Measurements from ENCODE around the gene PDE6B. TPM values are rescaled to one million over a fixed set of nuclear protein-coding genes. Genes with fewer than 3 reads are reported as not detected.

Gene PDE6B
- total RNA-seq, 1 donor from 2014 or later, result 12.2 TPM

GRCh38 chr4:626201-627091 lies 1.1 kb downstream of the PDE6B start:
- Mint-ChIP-seq H3K4me3 (no peak overlapping the region), H3K27me3 (peaks cover 16% of the 10 kb centered on the region), H3K9me3 (no peaks in the 10 kb centered on the region), H3K4me1 (ENCODE audit: unreplicated experiment) (peaks cover 4% of the 10 kb centered on the region), H3K36me3 (no peaks in the 10 kb centered on the region), H3K27ac (no peak overlapping the region)
- no peak for TF ChIP-seq CTCF (conservative IDR thresholded peaks at IDR 0.05)
- no peak for DNase-seq (ENCODE audit: extremely low spot score, unreplicated experiment)

- Mint-ChIP-seq H3K27me3 (peaks cover 12% of the 10 kb centered on the region), H3K9me3 (no peaks in the 10 kb centered on the region), H3K4me1 (ENCODE audit: unreplicated experiment) (peaks cover 4% of the 10 kb centered on the region), H3K27ac (no peak overlapping the region), H3K36me3 (no peaks in the 10 kb centered on the region), H3K4me3 (no peak overlapping the region)
- TF ChIP-seq CTCF (conservative IDR thresholded peaks at IDR 0.05), result no peak
- DNase-seq (ENCODE audit: extremely low spot score, unreplicated experiment), result no peak
Observed at GRCh38 chr4:627347-628125, 2.2 kb downstream of the PDE6B start.

- Mint-ChIP-seq H3K4me3 (no peak overlapping the region), H3K4me1 (ENCODE audit: unreplicated experiment) (peaks cover 4% of the 10 kb centered on the region), H3K27me3 (peaks cover 9% of the 10 kb centered on the region), H3K27ac (no peak overlapping the region), H3K9me3 (no peaks in the 10 kb centered on the region), H3K36me3 (no peaks in the 10 kb centered on the region)
- no peak for DNase-seq (ENCODE audit: extremely low spot score, unreplicated experiment)
- no peak for TF ChIP-seq CTCF (conservative IDR thresholded peaks at IDR 0.05)
Observed at GRCh38 chr4:628311-628741, 3.0 kb downstream of the PDE6B start.

- no peak overlapping the region for H3K4me3 Mint-ChIP-seq
- TF ChIP-seq CTCF (conservative IDR thresholded peaks at IDR 0.05), result no peak
- H3K27me3 Mint-ChIP-seq, result peaks cover 9% of the 10 kb centered on the region
- no peak overlapping the region for H3K27ac Mint-ChIP-seq
- H3K4me1 Mint-ChIP-seq (ENCODE audit: unreplicated experiment), result peaks cover 4% of the 10 kb centered on the region
- H3K9me3 Mint-ChIP-seq, result no peaks in the 10 kb centered on the region
- H3K36me3 Mint-ChIP-seq, result no peaks in the 10 kb centered on the region
- no peak for DNase-seq (ENCODE audit: extremely low spot score, unreplicated experiment)
Observed at GRCh38 chr4:628821-629635, 3.7 kb downstream of the PDE6B start.

- no peak for TF ChIP-seq CTCF (conservative IDR thresholded peaks at IDR 0.05)
- no peak overlapping the region for H3K4me3 Mint-ChIP-seq
- H3K27me3 Mint-ChIP-seq, result peaks cover 5% of the 10 kb centered on the region
- H3K27ac Mint-ChIP-seq, result no peak overlapping the region
- no peak for DNase-seq (ENCODE audit: extremely low spot score, unreplicated experiment)
- H3K9me3 Mint-ChIP-seq, result no peaks in the 10 kb centered on the region
- H3K4me1 Mint-ChIP-seq (ENCODE audit: unreplicated experiment), result no peaks in the 10 kb centered on the region
- H3K36me3 Mint-ChIP-seq, result no peaks in the 10 kb centered on the region
Observed at GRCh38 chr4:629636-629914, 4.2 kb downstream of the PDE6B start.

Data from type B pancreatic cell (in vitro differentiated cells).